Kidney capillary endothelial cell (primary cell): Measurements from ENCODE around the gene CDC14A.
A peak's percentile ranks its signal among the peaks of the same experiment; 100 is the strongest.
"Not testable (repeated sequence)": the region's sequence is repeated elsewhere in the genome, so short reads cannot be mapped to it uniquely, and the experiment has no call there.

Source experiments
- DNase-seq: peaks from one replicate; pipeline ENCODE4 v3.0.0-alpha.2; 2018; ENCODE audit warnings: low spot score

The CDC14A gene

DNA sequence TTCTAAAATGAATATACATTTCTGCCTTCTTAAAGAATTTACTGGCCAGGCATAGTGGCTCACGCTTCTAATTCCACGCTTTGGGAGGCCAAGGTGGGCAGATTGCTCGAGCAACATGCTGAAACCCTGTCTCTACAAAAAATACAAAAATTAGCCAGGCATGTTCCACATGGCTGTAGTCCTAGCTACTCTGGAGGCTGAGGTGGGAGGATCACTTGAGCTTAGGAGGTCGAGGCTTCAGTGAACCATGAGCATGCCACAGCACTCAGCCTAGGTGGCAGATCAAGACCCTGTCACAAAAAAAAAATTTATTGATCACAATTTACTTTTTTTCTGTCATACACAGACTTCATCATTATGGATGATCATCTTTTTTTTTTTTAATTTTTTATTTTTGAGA lies 11.5 kb downstream of the CDC14A start:
- DNase-seq = no peak

GRCh38 chr1:100364697-100365096 lies 12.4 kb downstream of the CDC14A start:
- DNase-seq = no peak

- no peak for DNase-seq
Observed at GRCh38 chr1:100366209-100366525, 13.9 kb downstream of the CDC14A start.

DNA sequence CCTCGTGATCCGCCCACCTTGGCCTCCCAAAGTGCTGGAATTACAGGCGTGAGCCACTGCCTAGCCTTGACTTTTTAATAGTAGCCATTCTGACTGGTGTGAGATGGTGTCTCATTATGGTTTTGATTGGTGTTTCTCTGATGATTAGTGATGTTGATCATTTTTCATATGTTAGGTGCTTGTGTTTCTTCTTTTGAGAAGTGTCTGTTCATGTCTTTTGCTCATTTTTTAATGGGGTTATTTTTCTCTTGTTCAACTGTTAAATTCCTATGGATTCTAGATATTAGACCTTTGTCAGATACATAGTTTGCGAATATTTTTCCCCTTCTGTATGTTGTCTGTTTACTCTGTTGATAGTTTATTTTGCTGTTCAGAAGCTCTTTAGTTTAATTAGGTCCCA lies 17.0 kb downstream of the CDC14A start:
- DNase-seq = not testable (repeated sequence)

- not testable (repeated sequence) for DNase-seq
Observed at GRCh38 chr1:100373953-100374352, 21.6 kb downstream of the CDC14A start.

DNA sequence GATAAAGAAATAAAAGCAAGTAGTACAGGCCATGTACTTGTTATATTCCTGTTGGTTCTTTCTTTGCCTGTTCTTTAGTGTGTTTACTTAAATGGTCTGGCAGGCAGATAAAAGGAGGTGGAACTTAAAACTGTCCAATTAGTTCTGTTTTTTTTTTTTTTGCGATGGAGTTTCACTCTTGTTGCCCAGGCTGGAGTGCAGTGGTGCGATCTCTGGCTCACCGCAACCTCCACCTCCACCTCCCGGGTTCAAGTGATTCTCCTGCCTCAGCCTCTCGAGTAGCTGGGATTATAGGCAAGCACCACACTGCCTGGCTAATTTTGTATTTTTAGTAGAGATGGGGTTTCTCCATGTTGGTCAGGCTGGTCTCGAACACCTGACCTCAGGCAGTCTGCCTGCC lies 24.6 kb downstream of the CDC14A start:
- not testable (repeated sequence) for DNase-seq

GRCh38 chr1:100377590-100378361 lies 25.5 kb downstream of the CDC14A start:
- no peak for DNase-seq

DNA sequence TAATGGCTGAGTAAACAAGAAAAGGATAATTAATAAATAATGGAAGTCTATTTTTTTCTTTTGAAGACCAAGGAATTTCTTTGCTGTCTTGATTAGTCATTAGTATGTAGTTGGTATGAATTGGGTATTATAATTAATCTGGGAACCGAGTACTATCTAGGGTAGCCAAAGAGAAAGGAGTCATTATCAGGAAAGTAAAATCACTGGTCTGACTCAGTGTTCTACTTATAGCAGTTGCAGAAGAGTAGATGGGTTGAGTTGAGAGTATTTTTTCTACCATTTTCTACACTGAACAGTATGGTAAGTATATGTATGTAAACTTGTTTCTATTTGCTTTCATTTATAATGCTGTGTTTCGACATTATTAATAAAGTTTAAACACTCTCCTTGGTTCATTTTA lies 26.6 kb downstream of the CDC14A start:
- no peak for DNase-seq

GRCh38 chr1:100380635-100381034 lies 28.3 kb downstream of the CDC14A start:
- DNase-seq = no peak

GRCh38 chr1:100382657-100383056 lies 30.4 kb downstream of the CDC14A start:
- no peak for DNase-seq

- DNase-seq = no peak
Observed at GRCh38 chr1:100383743-100384405, 31.6 kb downstream of the CDC14A start.

DNA sequence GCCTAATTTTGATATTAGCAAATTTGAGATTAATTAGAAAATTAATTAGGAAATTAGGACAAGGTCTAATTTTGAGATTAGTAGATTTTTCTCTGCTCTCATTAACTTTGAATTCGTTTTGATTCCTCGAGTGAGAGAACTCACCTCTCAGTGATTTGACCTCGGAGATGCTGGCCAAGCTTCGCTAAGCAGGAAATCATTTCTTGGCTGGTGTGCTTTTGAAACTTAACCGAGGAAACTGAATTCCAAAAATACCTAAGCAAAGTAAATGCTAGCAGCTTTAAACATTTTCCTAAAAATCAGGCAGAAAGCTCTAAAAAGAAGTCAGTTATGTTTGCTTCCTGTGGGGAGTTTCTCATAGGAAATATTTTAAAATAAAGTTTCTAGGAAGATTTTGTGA lies 34.9 kb downstream of the CDC14A start:
- peak; percentile 19 for DNase-seq

DNA sequence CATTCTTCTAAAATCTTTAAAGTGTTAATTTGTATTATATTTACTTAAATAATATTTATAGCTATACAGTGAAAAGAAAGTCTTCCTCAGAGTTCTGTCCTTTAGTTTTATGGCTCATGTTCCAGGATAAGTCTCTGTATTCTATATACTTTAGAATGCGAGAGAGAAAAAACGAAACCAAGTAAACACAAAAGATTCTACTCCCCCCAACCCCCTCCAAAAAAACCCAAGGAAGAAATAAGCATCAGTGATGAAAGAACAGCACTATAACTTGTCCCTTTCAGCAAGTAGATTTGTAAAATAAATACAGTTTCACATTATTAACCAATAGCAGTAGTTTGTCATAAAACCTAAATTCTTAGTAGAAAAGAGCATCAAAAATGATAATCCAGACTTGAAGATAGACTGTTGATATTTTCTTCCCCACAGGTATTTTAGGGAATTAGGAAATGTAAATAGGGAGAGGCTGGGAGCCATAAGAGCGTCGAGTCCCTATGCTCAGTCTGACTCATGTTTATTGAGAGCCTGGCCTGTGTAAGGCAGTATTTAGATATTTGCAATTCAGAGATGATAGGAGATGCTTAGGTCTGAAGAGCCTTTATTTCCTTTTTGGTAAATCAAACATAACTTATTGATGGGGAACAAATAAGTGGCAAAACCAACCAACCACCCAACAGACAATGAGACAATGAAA lies 35.5 kb downstream of the CDC14A start:
- DNase-seq = no peak

DNA sequence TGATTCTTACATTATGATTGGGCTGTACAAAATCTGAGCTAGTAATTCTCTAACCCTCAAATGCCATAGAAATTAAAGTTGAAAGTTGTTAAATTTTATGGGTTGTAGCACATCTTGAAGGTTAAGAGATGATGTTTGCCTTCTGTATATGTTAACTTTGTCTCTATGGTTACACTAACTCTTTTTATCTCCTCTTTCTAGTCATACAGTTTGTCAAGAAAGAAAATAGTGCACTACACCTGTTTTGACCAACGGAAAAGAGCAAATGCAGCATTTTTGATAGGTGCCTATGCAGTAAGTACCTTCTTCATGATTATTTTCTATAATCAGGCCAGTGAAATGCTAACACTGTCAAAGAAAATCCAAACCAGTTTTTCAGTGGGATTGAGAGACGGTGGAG lies 38.2 kb downstream of the CDC14A start:
- DNase-seq = no peak

GRCh38 chr1:100391675-100392074 lies 39.4 kb downstream of the CDC14A start:
- DNase-seq = no peak

- no peak for DNase-seq
Observed at GRCh38 chr1:100392756-100393155, 40.5 kb downstream of the CDC14A start.

- DNase-seq = no peak
Observed at GRCh38 chr1:100394285-100394684, 42.0 kb downstream of the CDC14A start.

DNA sequence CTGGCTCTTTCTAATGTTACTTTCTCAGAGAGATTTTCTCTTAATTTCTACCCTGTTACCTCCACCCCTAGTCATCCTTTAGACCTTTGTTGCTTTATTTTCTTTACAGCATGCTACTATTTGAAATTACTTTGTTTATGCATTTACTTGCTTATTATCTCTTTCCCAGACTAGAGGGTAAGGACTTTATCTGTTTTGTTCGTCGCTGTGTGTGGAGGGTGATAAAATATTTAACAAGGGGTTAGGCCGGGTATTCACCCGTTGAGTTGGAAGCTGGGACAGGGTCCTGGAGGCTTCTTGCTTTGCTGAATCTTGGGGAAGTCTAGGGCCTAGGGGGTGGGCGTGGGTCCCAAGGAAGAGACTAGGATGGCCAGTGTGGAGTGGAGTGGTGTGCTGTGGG lies 43.6 kb downstream of the CDC14A start:
- DNase-seq = no peak

DNA sequence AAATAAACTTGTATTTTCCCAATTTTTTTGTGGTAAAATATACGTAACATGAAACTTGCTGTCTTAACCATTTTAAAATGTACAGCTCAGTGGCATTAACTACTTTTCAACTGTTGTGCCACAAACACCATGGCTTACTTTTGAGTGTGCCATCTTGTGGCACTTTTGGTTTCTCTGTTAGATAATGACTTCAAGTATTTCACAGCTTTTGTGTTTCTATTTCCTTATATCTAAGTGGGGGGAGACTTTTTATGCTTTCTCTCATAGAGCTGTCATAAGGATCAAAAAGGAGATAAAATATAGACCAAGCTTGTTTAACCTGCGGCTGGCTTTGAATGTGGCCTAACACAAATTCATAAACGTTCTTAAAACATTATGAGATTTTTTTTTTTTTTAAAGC lies 44.3 kb downstream of the CDC14A start:
- DNase-seq = no peak

GRCh38 chr1:100397681-100398080 lies 45.4 kb downstream of the CDC14A start:
- DNase-seq = no peak

DNA sequence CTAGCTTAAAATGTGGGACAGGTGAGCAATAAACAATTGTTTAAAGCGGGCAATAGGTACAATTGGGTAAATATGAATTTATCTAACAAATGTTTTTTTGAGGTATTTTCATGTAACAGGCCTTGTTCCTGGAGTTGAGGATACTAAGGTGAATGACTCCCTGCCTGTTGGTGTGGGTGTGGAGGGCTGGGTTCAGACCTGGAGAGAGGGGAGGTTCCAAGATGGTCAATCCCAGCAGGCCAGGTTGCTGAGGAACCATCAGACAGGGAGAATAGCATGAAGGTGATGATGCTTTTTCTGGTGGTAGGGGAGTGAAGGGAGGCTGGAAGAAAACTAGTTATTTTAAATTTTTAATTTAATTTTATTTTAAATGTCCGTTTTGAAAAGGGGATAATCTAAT lies 46.3 kb downstream of the CDC14A start:
- DNase-seq = no peak

DNA sequence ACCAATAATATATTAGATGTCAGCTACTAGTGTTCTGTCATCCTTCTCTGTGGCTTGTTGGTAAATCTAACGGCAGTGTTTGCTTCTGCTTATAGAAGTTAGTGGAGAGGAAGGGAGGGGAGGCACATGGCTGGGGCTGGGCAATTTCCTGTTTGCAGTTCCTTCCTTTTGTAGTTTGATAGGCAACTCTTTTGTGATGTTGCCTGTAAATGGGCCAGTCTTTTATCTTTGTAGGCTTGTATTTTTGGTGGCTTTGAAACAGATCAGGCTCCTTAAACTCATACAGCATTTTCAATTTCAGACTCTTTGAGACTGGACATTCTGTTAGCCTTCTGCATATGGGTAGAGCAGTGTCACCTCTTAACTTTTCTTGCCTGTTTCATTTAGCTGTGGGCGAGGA lies 48.1 kb downstream of the CDC14A start:
- peak; percentile 50 for DNase-seq

DNA sequence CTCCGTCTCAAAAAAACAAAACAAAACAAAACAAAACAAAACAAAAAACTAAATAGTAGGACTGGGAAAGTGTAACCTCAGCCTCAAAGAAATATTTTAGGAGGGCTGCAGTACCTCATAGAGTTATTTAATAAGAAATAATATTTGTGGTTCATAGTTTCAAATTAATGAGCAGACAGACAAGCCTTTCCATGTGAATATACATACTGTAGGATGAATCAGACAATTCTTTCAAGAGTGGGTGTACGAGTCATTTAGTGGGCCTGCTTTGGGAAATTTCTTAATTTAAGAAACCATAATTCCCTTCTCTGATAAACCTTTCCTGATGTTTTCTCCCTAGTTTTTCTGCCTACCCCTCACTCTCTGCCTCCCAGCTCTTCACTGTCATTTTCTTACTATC lies 52.5 kb downstream of the CDC14A start:
- no peak for DNase-seq
